ENCODE results near the gene ATF7IP2. TPM values are rescaled to one million over a fixed set of nuclear protein-coding genes. Genes with fewer than 3 reads are reported as not detected.

Gene ATF7IP2
- total and polyA plus RNA-seq, 2 donors (not counting 3 experiments of a cell fraction or from before 2014, with no cell fraction given): 9.7 to 14.6 TPM

- H3K4me2 ChIP-seq (ENCODE audit: insufficient read depth, low read length): no peak overlapping the region
- CTCF ChIA-PET: interaction anchor here (1.2 kb wide), 1 partner anchor 20 kb away, joined by 3 read pairs; no protein-coding TSS in a partner anchor
- no peak overlapping the region for H3K9ac ChIP-seq (replicated peaks; ENCODE audit: extremely low read depth, insufficient read depth, low read length)
- TF ChIP-seq, protein P1, sequence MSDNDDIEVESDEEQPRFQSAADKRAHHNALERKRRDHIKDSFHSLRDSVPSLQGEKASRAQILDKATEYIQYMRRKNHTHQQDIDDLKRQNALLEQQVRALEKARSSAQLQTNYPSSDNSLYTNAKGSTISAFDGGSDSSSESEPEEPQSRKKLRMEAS (IDR thresholded peaks at IDR 0.05; ENCODE audit: insufficient read depth, insufficient read length): no peak
- no peak for TF ChIP-seq EZH2 (IDR thresholded peaks at IDR 0.05; ENCODE audit: borderline replicate concordance, low read depth, low read length, severe bottlenecking)
- TF ChIP-seq MYC (IDR thresholded peaks at IDR 0.05; ENCODE audit: low read depth, low read length): no peak
- no peak for TF ChIP-seq CTCF (IDR thresholded peaks at IDR 0.05; ENCODE audit: extremely low read depth in 1 of 2, insufficient read depth in 1 of 2, low read depth in 1 of 2, low read length in 2 of 2)
- no peak for TF ChIP-seq GATA2 (IDR thresholded peaks at IDR 0.05; ENCODE audit: insufficient read depth, insufficient read length, low read depth, low read length)
- TF ChIP-seq POLR2AphosphoS5 (IDR thresholded peaks at IDR 0.05; ENCODE audit: insufficient read depth, low read depth, low read length): no peak
- TF ChIP-seq POLR2A (IDR thresholded peaks at IDR 0.05; ENCODE audit: low read depth, low read length): no peak
- TF ChIP-seq FOS (IDR thresholded peaks at IDR 0.05; ENCODE audit: borderline replicate concordance, insufficient read depth, low read length): no peak
- no peak for TF ChIP-seq JUN (IDR thresholded peaks at IDR 0.05; ENCODE audit: borderline replicate concordance, insufficient read depth, insufficient read length, low read depth)
- H3K79me2 ChIP-seq (ENCODE audit: control insufficient read depth, insufficient read depth, low read length): no peaks in the 10 kb centered on the region
- H2AFZ ChIP-seq (ENCODE audit: low read depth, low read length): no peak overlapping the region
- no peaks in the 10 kb centered on the region for H3K9me1 ChIP-seq (replicated peaks; ENCODE audit: control insufficient read depth, extremely low read depth, insufficient read depth, low read length)
- FAIRE-seq (no peak), DNase-seq (ENCODE audit: low read depth, low spot score) (no peak)
- POLR2A ChIA-PET: no interaction called here
- BruUV-seq (replicated peaks): no TSS peak
- H3K36me3 ChIP-seq (ENCODE audit: control insufficient read depth in 2 of 2, extremely low read depth in 1 of 2, insufficient read depth in 2 of 2, low read length in 2 of 2): no peaks in the 10 kb centered on the region
- no peak overlapping the region for H3K27ac ChIP-seq (ENCODE audit: insufficient read depth, low read depth, low read length)
- intact Hi-C loops (cut with micrococcal nuclease) (no loop called here), dilution Hi-C loops (cut with MboI; ENCODE audit: extremely low pct_ligation_motif_present, low sequenced_read_pairs) (no loop called here)
- H4K20me1 ChIP-seq (replicated peaks; ENCODE audit: control insufficient read depth, extremely low read depth, insufficient read depth, low read length): no peaks in the 10 kb centered on the region
- H3K27me3 ChIP-seq (ENCODE audit: control insufficient read depth in 2 of 2, insufficient read depth in 2 of 2, low read length in 2 of 2): no peaks in the 10 kb centered on the region
- H3K4me3 ChIP-seq (replicated peaks in 1 of 3; ENCODE audit: insufficient read depth in 1 of 3, low read depth in 1 of 3, low read length in 3 of 3): no peak overlapping the region
- no peaks in the 10 kb centered on the region for H3K9me3 ChIP-seq (replicated peaks; ENCODE audit: control insufficient read depth, insufficient read depth, low read length)
- H3K4me1 ChIP-seq (ENCODE audit: control insufficient read depth, extremely low read depth, insufficient read depth, low read length): no peaks in the 10 kb centered on the region
These were observed 107.4 kb downstream of the ATF7IP2 start for GRCh38 chr16:10493276-10493675.
